H9 (cell line): ENCODE measurements around the gene TENT5A. TPM values are rescaled to one million over a fixed set of nuclear protein-coding genes. Genes with fewer than 3 reads are reported as not detected.

ENCODE experiments used
- DNase-seq: peaks from one replicate; pipeline ENCODE4 v3.0.0-alpha.2; 2017
- H2AFZ ChIP-seq: one replicate; pipeline ENCODE4 v1.6.1; 2013; ENCODE audit warnings: mild to moderate bottlenecking, low read length, control low read depth, moderate library complexity
- H2AK5ac ChIP-seq: 2 replicates; pipeline ENCODE4 v1.6.1; 2013; ENCODE audit warnings: low read length, control low read depth, mixed read lengths; ENCODE audit not compliant: insufficient read length
- H2BK120ac ChIP-seq: one replicate; pipeline ENCODE4 v1.6.1; 2013; ENCODE audit warnings: low read depth, mild to moderate bottlenecking, low read length, control low read depth, inconsistent platforms; ENCODE audit not compliant: poor library complexity, severe bottlenecking
- H2BK12ac ChIP-seq: 2 replicates; pipeline ENCODE4 v1.6.1; 2013; ENCODE audit warnings: low read length, control low read depth, mixed read lengths, low read depth; ENCODE audit not compliant: insufficient read length
- H2BK15ac ChIP-seq: 2 replicates; pipeline ENCODE4 v1.6.1; 2013; ENCODE audit warnings: low read depth, low read length, control low read depth
- H2BK20ac ChIP-seq: one replicate; pipeline ENCODE4 v1.6.1; 2013; ENCODE audit warnings: low read depth, mild to moderate bottlenecking, low read length, control low read depth, inconsistent platforms; ENCODE audit not compliant: poor library complexity, severe bottlenecking
- H2BK5ac ChIP-seq: 2 replicates; pipeline ENCODE4 v1.6.1; 2013; ENCODE audit warnings: low read length, control low read depth, mixed read lengths; ENCODE audit not compliant: insufficient read length
- H3K14ac ChIP-seq: 2 replicates; pipeline ENCODE4 v1.6.1; 2013; ENCODE audit warnings: low read length, control low read depth; ENCODE audit not compliant: insufficient read depth
- H3K18ac ChIP-seq: 2 replicates; pipeline ENCODE4 v1.6.1; 2013; ENCODE audit warnings: low read depth, mild to moderate bottlenecking, mixed read lengths, low read length, control low read depth; ENCODE audit not compliant: insufficient read length
- H3K23ac ChIP-seq: 2 replicates; pipeline ENCODE4 v1.6.1; 2013; ENCODE audit warnings: low read length, control low read depth, mixed read lengths, low read depth; ENCODE audit not compliant: insufficient read length
- H3K23me2 ChIP-seq: 2 replicates; pipeline ENCODE4 v1.6.1; 2013; ENCODE audit warnings: low read depth, mild to moderate bottlenecking, mixed read lengths, low read length, control low read depth; ENCODE audit not compliant: insufficient read length, poor library complexity, severe bottlenecking
- H3K27ac ChIP-seq: 2 replicates; pipeline ENCODE4 v1.5.1; 2013; ENCODE audit warnings: low read length, control low read depth, mixed read lengths, low read depth; ENCODE audit not compliant: insufficient read length
- H3K27me3 ChIP-seq: 2 replicates; pipeline ENCODE4 v1.6.1; 2013; ENCODE audit warnings: low read length, control low read depth, inconsistent platforms; ENCODE audit not compliant: insufficient read depth
- H3K4ac ChIP-seq: 2 replicates; pipeline ENCODE4 v1.6.1; 2013; ENCODE audit warnings: low read depth, mild to moderate bottlenecking, control low read depth, inconsistent platforms, low read length, moderate library complexity
- H3K4me1 ChIP-seq: 2 replicates; pipeline ENCODE4 v1.6.1; 2013; ENCODE audit warnings: low read length, control low read depth, inconsistent platforms; ENCODE audit not compliant: insufficient read depth
- H3K4me2 ChIP-seq: 2 replicates; pipeline ENCODE4 v1.6.1; 2013; ENCODE audit warnings: low read length, control low read depth, mixed read lengths; ENCODE audit not compliant: insufficient read length, insufficient read depth
- H3K56ac ChIP-seq: 2 replicates; pipeline ENCODE4 v1.6.1; 2013; ENCODE audit warnings: low read depth, mild to moderate bottlenecking, mixed read lengths, low read length, control low read depth; ENCODE audit not compliant: insufficient read length
- H3K79me1 ChIP-seq: 2 replicates; pipeline ENCODE4 v1.6.1; 2013; ENCODE audit warnings: low read depth, mild to moderate bottlenecking, moderate library complexity, low read length, control low read depth, inconsistent platforms; ENCODE audit not compliant: insufficient read depth, poor library complexity, severe bottlenecking
- H3K79me2 ChIP-seq: 2 replicates; pipeline ENCODE4 v1.6.1; 2013; ENCODE audit warnings: low read length, control low read depth, inconsistent platforms; ENCODE audit not compliant: insufficient read depth
- H3K9ac ChIP-seq: 2 replicates; pipeline ENCODE4 v1.6.1; 2013; ENCODE audit warnings: low read length, control low read depth, mixed read lengths; ENCODE audit not compliant: insufficient read length; ENCODE audit errors: extremely low read depth
- H3K9me3 ChIP-seq: one replicate; pipeline ENCODE4 v1.6.1; 2013; ENCODE audit warnings: low read depth, low read length, inconsistent platforms; ENCODE audit not compliant: control insufficient read depth
- H3T11ph ChIP-seq: one replicate; pipeline ENCODE4 v1.6.1; 2013; ENCODE audit warnings: mild to moderate bottlenecking, low read length, control low read depth, inconsistent platforms
- H4K20me1 ChIP-seq: one replicate; pipeline ENCODE4 v1.6.1; 2013; ENCODE audit not compliant: control insufficient read depth, insufficient read length, insufficient read depth
- H4K5ac ChIP-seq: 2 replicates; pipeline ENCODE4 v1.6.1; 2013; ENCODE audit warnings: low read depth, mild to moderate bottlenecking, mixed read lengths, low read length, control low read depth; ENCODE audit not compliant: insufficient read length
- H4K8ac ChIP-seq: replicated peaks from 2 replicates; pipeline ENCODE4 v1.6.1; 2013; ENCODE audit warnings: low read length, control low read depth, mixed read lengths, low read depth; ENCODE audit not compliant: insufficient read length
- H4K91ac ChIP-seq: 2 replicates; pipeline ENCODE4 v1.6.1; 2013; ENCODE audit warnings: low read depth, mild to moderate bottlenecking, moderate library complexity, mixed read lengths, low read length, control low read depth; ENCODE audit not compliant: insufficient read length
- H3K27ac Mint-ChIP-seq, 3 experiments: 2 replicates in 2 of 3; 3 replicates in 1 of 3; pipeline ENCODE4 v1.8.0; 2020 to 2021; ENCODE audit warnings: mixed read lengths in 3 of 3, mild to moderate bottlenecking in 1 of 3, moderate library complexity in 1 of 3
- H3K27me3 Mint-ChIP-seq: 2 replicates; pipeline ENCODE4 v1.8.0; 2021; ENCODE audit warnings: low read depth, mild to moderate bottlenecking, moderate library complexity, mixed read lengths
- H3K36me3 Mint-ChIP-seq, 3 experiments: 2 replicates in 2 of 3; 3 replicates in 1 of 3; pipeline ENCODE4 v1.8.0; 2020 to 2021; ENCODE audit warnings: low read depth in 3 of 3, mixed read lengths in 3 of 3; ENCODE audit not compliant: insufficient read depth in 1 of 3
- H3K4me1 Mint-ChIP-seq, 2 experiments: 2 replicates each; pipeline ENCODE4 v1.8.0; 2020; ENCODE audit warnings: mixed read lengths in 2 of 2
- H3K4me3 Mint-ChIP-seq, 2 experiments: 2 replicates in 1 of 2; 3 replicates in 1 of 2; pipeline ENCODE4 v1.8.0; 2020 to 2021; ENCODE audit warnings: mild to moderate bottlenecking in 2 of 2, mixed read lengths in 2 of 2, moderate library complexity in 1 of 2
- H3K9me3 Mint-ChIP-seq, 2 experiments: 2 replicates in 1 of 2; 3 replicates in 1 of 2; pipeline ENCODE4 v1.8.0; 2020; ENCODE audit warnings: mild to moderate bottlenecking in 2 of 2, mixed read lengths in 2 of 2, moderate library complexity in 1 of 2
- CTCF ChIP-seq: fragments of 200-600 bp; sonication (generic); conservative IDR thresholded peaks from 3 replicates; pipeline ENCODE4 v1.8.0; 2021; ENCODE audit warnings: antibody characterized with exemption, mild to moderate bottlenecking
- WGBS: extraction: QIAGEN DNeasy Blood & Tissue Kit; methylation state at CpG from one replicate; pipeline ENCODE4 v1.1.7; 2013; ENCODE audit warnings: missing lambda C conversion rate, low lambda C conversion rate, mixed read lengths; ENCODE audit not compliant: insufficient read length; ENCODE audit errors: extremely low coverage; 5-methylcytosine and 5-hydroxymethylcytosine counted together
- total RNA-seq: library from RNA; stranded (reverse); gene quantifications from 2 replicates; pipeline ENCODE4 v1.2.1, GENCODE V29; 2021

Gene TENT5A
- total RNA-seq, 1 experiment from 2014 or later: 1.4 TPM

- Histone ChIP-seq H3K14ac (no peak overlapping the region), H2BK15ac (no peak overlapping the region), H3K56ac (no peak overlapping the region), H4K8ac (no peak overlapping the region), H2BK12ac (no peak overlapping the region), H4K20me1 (no peaks in the 10 kb centered on the region), H3K4ac (no peak overlapping the region), H3K27me3 (peaks cover 7% of the 10 kb centered on the region; the same call in 1 of the 2 replicates), H3K27ac (no peak overlapping the region), H3K4me1 (no peaks in the 10 kb centered on the region), H2BK120ac (no peak overlapping the region), H3K18ac (no peak overlapping the region), H4K5ac (no peak overlapping the region), H3K4me2 (peak overlapping the region; percentile 70), H2AK5ac (no peak overlapping the region), H2BK5ac (no peak overlapping the region), H3K79me2 (no peaks in the 10 kb centered on the region), H3T11ph (no peak overlapping the region), H3K9me3 (no peaks in the 10 kb centered on the region), H4K91ac (no peak overlapping the region), H3K79me1 (no peaks in the 10 kb centered on the region), H3K9ac (no peak overlapping the region), H2AFZ (no peak overlapping the region), H3K23me2 (peaks cover 12% of the 10 kb centered on the region), H3K23ac (no peak overlapping the region), H2BK20ac (no peak overlapping the region)
- TF ChIP-seq CTCF: no peak
- Mint-ChIP-seq H3K36me3 (peaks cover 0 to 3% (median 0%) of the 10 kb centered on the region in 3 experiments; a peak in 2 of 7 replicates), H3K9me3 (peaks cover 0 to 2% of the 10 kb centered on the region in 2 experiments; a peak in 1 of 5 replicates), H3K4me3 (peak overlapping the region; percentile 90 to 91), H3K4me1 (peaks cover 21 to 22% of the 10 kb centered on the region in 2 experiments), H3K27me3 (peaks cover 43% of the 10 kb centered on the region), H3K27ac (no peak overlapping the region)
- WGBS: no CpG with 5 or more reads among the region's 12 CpGs
- DNase-seq: no peak
Observed at GRCh38 chr6:81750681-81751387, 1.6 kb downstream of the TENT5A start.
